HepG2 (cell line): Measurements from ENCODE around the gene PSMA7. TPM values are rescaled to one million over a fixed set of nuclear protein-coding genes. Genes with fewer than 3 reads are reported as not detected.

Source experiments
- CBX2 ChIP-seq, 2 experiments: fragments of 200-600 bp in 1 of 2; sonication (generic); formaldehyde crosslinking in 1 of 2; IDR thresholded peaks; 2 replicates each; pipeline versions ENCODE4 v1.7.0 to v1.8.1; 2018 to 2022; ENCODE audit warnings: low read depth in 2 of 2, low read length in 1 of 2, mild to moderate bottlenecking in 1 of 2, missing genetic modification reagents in 1 of 2
- E2F2 ChIP-seq: sonication (generic); formaldehyde crosslinking; IDR thresholded peaks from 2 replicates; pipeline ENCODE4 v1.4.0; 2020; ENCODE audit warnings: missing genetic modification reagents, borderline replicate concordance
- HNRNPK ChIP-seq: fragments of 200-400 bp; formaldehyde crosslinking; IDR thresholded peaks from 2 replicates; pipeline ENCODE4 v1.6.1; 2018; ENCODE audit warnings: low read length, low read depth, moderate library complexity, mild to moderate bottlenecking; ENCODE audit not compliant: poor library complexity, severe bottlenecking
- MXI1 ChIP-seq: IDR thresholded peaks from 3 replicates; pipeline ENCODE4 v1.6.1; 2012; ENCODE audit warnings: low read depth, low read length, inconsistent platforms, borderline replicate concordance
- NAIF1 ChIP-seq: sonication (generic); formaldehyde crosslinking; IDR thresholded peaks from 2 replicates; pipeline ENCODE4 v1.5.0; 2020; ENCODE audit warnings: mild to moderate bottlenecking, missing genetic modification reagents, borderline replicate concordance
- NFYB ChIP-seq: sonication (generic); formaldehyde crosslinking; IDR thresholded peaks from 2 replicates; pipeline ENCODE4 v1.4.0; 2020; ENCODE audit warnings: missing genetic modification reagents
- NFYC ChIP-seq: IDR thresholded peaks from 2 replicates; pipeline ENCODE4 v1.6.1; 2016; ENCODE audit warnings: missing genetic modification reagents, missing compliant biosample characterization
- NRL ChIP-seq: sonication (generic); formaldehyde crosslinking; IDR thresholded peaks from 2 replicates; pipeline ENCODE4 v1.5.0; 2020; ENCODE audit warnings: missing genetic modification reagents, mild to moderate bottlenecking, moderate library complexity, borderline replicate concordance
- PAX8 ChIP-seq: sonication (generic); formaldehyde crosslinking; IDR thresholded peaks from 2 replicates; pipeline ENCODE4 v1.8.0; 2022; ENCODE audit warnings: mild to moderate bottlenecking, missing genetic modification reagents, borderline replicate concordance
- PHB2 ChIP-seq: fragments of 450-650 bp; IDR thresholded peaks from 2 replicates; pipeline ENCODE4 v1.6.1; 2018; ENCODE audit not compliant: partially characterized antibody
- TFAP4 ChIP-seq: sonication (generic); IDR thresholded peaks from 2 replicates; pipeline ENCODE4 v1.6.1; 2016; ENCODE audit warnings: low read depth, borderline replicate concordance
- TFDP1 ChIP-seq: IDR thresholded peaks from 2 replicates; pipeline ENCODE4 v1.6.1; 2016; ENCODE audit warnings: missing compliant biosample characterization, missing genetic modification reagents, borderline replicate concordance
- TSC22D2 ChIP-seq: sonication (generic); formaldehyde crosslinking; IDR thresholded peaks from 2 replicates; pipeline ENCODE4 v1.5.1; 2020; ENCODE audit warnings: missing genetic modification reagents, mild to moderate bottlenecking, borderline replicate concordance
- ZFP91 ChIP-seq: sonication (generic); formaldehyde crosslinking; IDR thresholded peaks from 2 replicates; pipeline ENCODE4 v1.9.0; 2022; ENCODE audit warnings: missing genetic modification reagents, mild to moderate bottlenecking, borderline replicate concordance
- ZNF143 ChIP-seq: sonication (generic); formaldehyde crosslinking; IDR thresholded peaks from 2 replicates; pipeline ENCODE4 v1.4.0; 2020; ENCODE audit warnings: missing genetic modification reagents
- ZNF263 ChIP-seq: sonication (generic); formaldehyde crosslinking; IDR thresholded peaks from 2 replicates; pipeline ENCODE4 v1.4.0; 2020; ENCODE audit warnings: missing genetic modification reagents
- ZNF430 ChIP-seq: sonication (generic); formaldehyde crosslinking; IDR thresholded peaks from 2 replicates; pipeline ENCODE4 v1.9.0; 2021; ENCODE audit warnings: mild to moderate bottlenecking, missing genetic modification reagents
- ZNF607 ChIP-seq: sonication (generic); formaldehyde crosslinking; IDR thresholded peaks from 2 replicates; pipeline ENCODE4 v1.5.1; 2020; ENCODE audit warnings: missing genetic modification reagents, mild to moderate bottlenecking, borderline replicate concordance
- ZNF672 ChIP-seq: sonication (generic); formaldehyde crosslinking; IDR thresholded peaks from 2 replicates; pipeline ENCODE4 v1.8.1; 2022; ENCODE audit warnings: missing genetic modification reagents
- polyA plus RNA-seq, 8 experiments: library from polyadenylated mRNA; depleted of rRNA in 3 of 8; stranded (reverse) in 7 of 8; unstranded in 1 of 8; fragments of >200 nt; fragmentation: Illumina TruSeq in 4 of 8; extraction: Trizol in 4 of 8; gene quantifications; 2 replicates each; pipeline versions ENCODE4 v1.2.1 to v1.2.3, GENCODE V29; 2011 to 2016; ENCODE audit warnings: low read depth in 4 of 8, missing spikeins in 1 of 8, mixed read lengths in 1 of 8; ENCODE audit not compliant: insufficient read depth in 1 of 8
- total RNA-seq, 5 experiments: library from RNA; depleted of rRNA; stranded (reverse); fragments of >200 nt; fragmentation: Illumina TruSeq; extraction: Trizol; gene quantifications; 2 replicates each; pipeline ENCODE4 v1.2.3, GENCODE V29; 2016; ENCODE audit warnings: low read depth in 1 of 5
- TF ChIP-seq, protein P1 (sequence below): sonication (generic); formaldehyde crosslinking; IDR thresholded peaks from 2 replicates; pipeline ENCODE4 v1.4.0; 2020; ENCODE audit warnings: mild to moderate bottlenecking, missing genetic modification reagents

Gene PSMA7
- total and polyA plus RNA-seq, 2 of the 13 experiments (the other 11 are each of a cell fraction or from before 2014, with no cell fraction given), result 531 to 631 TPM

- TF ChIP-seq, protein P1, sequence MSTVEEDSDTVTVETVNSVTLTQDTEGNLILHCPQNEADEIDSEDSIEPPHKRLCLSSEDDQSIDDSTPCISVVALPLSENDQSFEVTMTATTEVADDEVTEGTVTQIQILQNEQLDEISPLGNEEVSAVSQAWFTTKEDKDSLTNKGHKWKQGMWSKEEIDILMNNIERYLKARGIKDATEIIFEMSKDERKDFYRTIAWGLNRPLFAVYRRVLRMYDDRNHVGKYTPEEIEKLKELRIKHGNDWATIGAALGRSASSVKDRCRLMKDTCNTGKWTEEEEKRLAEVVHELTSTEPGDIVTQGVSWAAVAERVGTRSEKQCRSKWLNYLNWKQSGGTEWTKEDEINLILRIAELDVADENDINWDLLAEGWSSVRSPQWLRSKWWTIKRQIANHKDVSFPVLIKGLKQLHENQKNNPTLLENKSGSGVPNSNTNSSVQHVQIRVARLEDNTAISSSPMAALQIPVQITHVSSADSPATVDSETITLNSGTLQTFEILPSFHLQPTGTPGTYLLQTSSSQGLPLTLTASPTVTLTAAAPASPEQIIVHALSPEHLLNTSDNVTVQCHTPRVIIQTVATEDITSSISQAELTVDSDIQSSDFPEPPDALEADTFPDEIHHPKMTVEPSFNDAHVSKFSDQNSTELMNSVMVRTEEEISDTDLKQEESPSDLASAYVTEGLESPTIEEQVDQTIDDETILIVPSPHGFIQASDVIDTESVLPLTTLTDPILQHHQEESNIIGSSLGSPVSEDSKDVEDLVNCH, result peak; percentile 98; the same call in 1 of the 2 replicates
- peak; percentile 81 for TF ChIP-seq HNRNPK
- TF ChIP-seq NFYB (CRISPR knock-in tag), result peak; percentile 81
- peak; percentile 93 for TF ChIP-seq TFAP4
- TF ChIP-seq ZFP91 (CRISPR knock-in tag), result peak; percentile 67; the same call in 1 of the 2 replicates
- no peak; the same call in 1 of the 2 replicates for TF ChIP-seq ZNF430 (CRISPR knock-in tag)
- TF ChIP-seq NAIF1 (CRISPR knock-in tag), result no peak
- no peak for TF ChIP-seq E2F2 (CRISPR knock-in tag)
- peak; percentile 91 for TF ChIP-seq MXI1
- TF ChIP-seq PHB2, result no peak
- 0 out of 2 replicates have a peak, but pooled peaks have one; percentile 12 for TF ChIP-seq TSC22D2 (CRISPR knock-in tag)
- peak; percentile 60; the same call in 1 of the 2 replicates for TF ChIP-seq ZNF607 (CRISPR knock-in tag)
- TF ChIP-seq ZNF263 (CRISPR knock-in tag), result peak; percentile 75
- peak; percentile 74 for TF ChIP-seq ZNF143
- 0 out of 2 replicates have a peak, but pooled peaks have one; percentile 51 for TF ChIP-seq NRL (CRISPR knock-in tag)
- peak; percentile 80 for TF ChIP-seq NFYC
- peak; percentile 61; the same call in 1 of the 2 replicates for TF ChIP-seq ZNF672 (CRISPR knock-in tag)
- no peak for TF ChIP-seq CBX2 (IDR thresholded peaks at IDR 0.05; ENCODE audit: low read depth, low read length)
- no peak for TF ChIP-seq CBX2 (CRISPR knock-in tag; IDR thresholded peaks at IDR 0.05; ENCODE audit: low read depth)
- peak; percentile 94 for TF ChIP-seq TFDP1 (CRISPR knock-in tag)
- TF ChIP-seq PAX8 (CRISPR knock-in tag), result no peak
Observed at GRCh38 chr20:62121776-62122653, 21.2 kb downstream of the PSMA7 start, which contains the start of gene LSM14B (continued).
